RKO (cell line): Measurements from ENCODE around the gene FSTL1.
"Not testable (repeated sequence)": the region's sequence is repeated elsewhere in the genome, so short reads cannot be mapped to it uniquely, and the experiment has no call there.

Experiments used
- DNase-seq: peaks from one replicate; pipeline ENCODE4 v3.0.0-alpha.2; 2016; ENCODE audit warnings: low spot score

FSTL1 gene

GRCh38 chr3:120417272-120417911, 33.4 kb downstream of the FSTL1 start:
- peak; percentile 98 for DNase-seq

GRCh38 chr3:120416868-120417267, 33.9 kb downstream of the FSTL1 start:
- DNase-seq, result no peak

GRCh38 chr3:120415756-120416155, 35.0 kb downstream of the FSTL1 start:
- DNase-seq, result no peak

GRCh38 chr3:120410541-120410940, 40.3 kb downstream of the FSTL1 start:
- DNase-seq, result no peak

- no peak for DNase-seq
Observed at GRCh38 chr3:120410116-120410515, 40.7 kb downstream of the FSTL1 start.

GRCh38 chr3:120407508-120408287, 43.1 kb downstream of the FSTL1 start:
- DNase-seq, result no peak

- DNase-seq, result no peak
Observed at GRCh38 chr3:120404876-120405275, 45.9 kb downstream of the FSTL1 start.

- DNase-seq, result no peak
Observed at GRCh38 chr3:120402257-120402656, 48.5 kb downstream of the FSTL1 start.

- no peak for DNase-seq
Observed at GRCh38 chr3:120399372-120399771, 51.4 kb downstream of the FSTL1 start.

- no peak for DNase-seq
Observed at GRCh38 chr3:120396469-120396868, 54.3 kb downstream of the FSTL1 start.

GRCh38 chr3:120394347-120394746, 56.4 kb downstream of the FSTL1 start:
- DNase-seq, result no peak

GRCh38 chr3:120393761-120394160, 57.0 kb downstream of the FSTL1 start:
- DNase-seq, result no peak

- DNase-seq, result no peak
Observed at GRCh38 chr3:120393243-120393642, 57.5 kb downstream of the FSTL1 start.

GRCh38 chr3:120382941-120383447, 67.8 kb downstream of the FSTL1 start:
- DNase-seq, result no peak

GRCh38 chr3:120381503-120381902, 69.3 kb downstream of the FSTL1 start:
- DNase-seq, result no peak

- not testable (repeated sequence) for DNase-seq
Observed at GRCh38 chr3:120377948-120378347, 72.8 kb downstream of the FSTL1 start.

GRCh38 chr3:120370463-120370862, 80.3 kb downstream of the FSTL1 start:
- no peak for DNase-seq

GRCh38 chr3:120369037-120369467, 81.7 kb downstream of the FSTL1 start:
- no peak for DNase-seq

GRCh38 chr3:120368172-120368571, 82.6 kb downstream of the FSTL1 start:
- no peak for DNase-seq

- no peak for DNase-seq
Observed at GRCh38 chr3:120364821-120365220, 86.0 kb downstream of the FSTL1 start.

GRCh38 chr3:120364101-120364500, 86.7 kb downstream of the FSTL1 start:
- DNase-seq, result no peak

- DNase-seq, result peak; percentile 14
Observed at GRCh38 chr3:120357807-120358206, 93.0 kb downstream of the FSTL1 start.

- DNase-seq, result no peak
Observed at GRCh38 chr3:120355486-120355885, 95.3 kb downstream of the FSTL1 start.
